Right lobe of liver (tissue), 4 donors: ENCODE results near the gene RAB26.

ENCODE experiments used
- CTCF ChIP-seq, 4 donors: fragments of 200-600 bp in 3 of 4; fragments of 450-650 bp in 1 of 4; IDR thresholded peaks; one replicate each; pipeline versions ENCODE4 v1.5.1 to v1.8.0; 2016 to 2022; ENCODE audit warnings: antibody characterized with exemption in 4 of 4, mild to moderate bottlenecking in 2 of 4
- POLR2A ChIP-seq: fragments of 450-650 bp; IDR thresholded peaks from one replicate; pipeline ENCODE4 v1.6.1; 2017; ENCODE audit warnings: antibody characterized with exemption, mild to moderate bottlenecking
- donor health status: DM: no; HTN: no; CAD: no.
- donor health status: DM: no; HTN: no; CAD: no.
- donor health status: DM: no; HTN: yes; CAD: no.

GRCh38 chr16:2148714-2149629 is 547 bp downstream of the RAB26 start:
- peak in 1 of 4 donors; percentile 28 for TF ChIP-seq CTCF (IDR thresholded peaks at IDR 0.05)
- TF ChIP-seq POLR2A = no peak
